ENCODE results near the gene PCDHGC4.

PCDHGC4 gene

GRCh38 chr5:141490771-141491170 lies 5.9 kb downstream of the PCDHGC4 start:
- no peak for DNase-seq

- DNase-seq = no peak
Measured at GRCh38 chr5:141491323-141492167, 6.7 kb downstream of the PCDHGC4 start.

GRCh38 chr5:141492168-141492885 lies 7.5 kb downstream of the PCDHGC4 start:
- no peak for DNase-seq

- DNase-seq = no peak
Measured at GRCh38 chr5:141493500-141494422, 8.9 kb downstream of the PCDHGC4 start.

GRCh38 chr5:141494761-141495452 lies 10.1 kb downstream of the PCDHGC4 start:
- DNase-seq = no peak

GRCh38 chr5:141495453-141495811 lies 10.6 kb downstream of the PCDHGC4 start:
- DNase-seq = no peak

GRCh38 chr5:141496038-141496437 lies 11.2 kb downstream of the PCDHGC4 start:
- no peak for DNase-seq

- no peak for DNase-seq
Measured at GRCh38 chr5:141501761-141502160, 16.9 kb downstream of the PCDHGC4 start.

- DNase-seq = no peak
Measured at GRCh38 chr5:141503681-141504080, 18.9 kb downstream of the PCDHGC4 start.

- no peak for DNase-seq
Measured at GRCh38 chr5:141504216-141504615, 19.4 kb downstream of the PCDHGC4 start.

GRCh38 chr5:141506381-141507155 lies 21.7 kb downstream of the PCDHGC4 start:
- no peak for DNase-seq

GRCh38 chr5:141507387-141508091 lies 22.7 kb downstream of the PCDHGC4 start:
- DNase-seq = no peak

GRCh38 chr5:141508440-141508797 lies 23.6 kb downstream of the PCDHGC4 start:
- no peak for DNase-seq

- peak; percentile 69 for DNase-seq
Measured at GRCh38 chr5:141508798-141509611, 24.2 kb downstream of the PCDHGC4 start.

GRCh38 chr5:141510160-141510559 lies 25.3 kb downstream of the PCDHGC4 start:
- DNase-seq = no peak

- no peak for DNase-seq
Measured at GRCh38 chr5:141510850-141511601, 26.2 kb downstream of the PCDHGC4 start.

GRCh38 chr5:141511771-141512325 lies 27.0 kb downstream of the PCDHGC4 start:
- DNase-seq = no peak

GRCh38 chr5:141512390-141512910 lies 27.6 kb downstream of the PCDHGC4 start:
- DNase-seq = peak; percentile 69

All from NCI-H82 (cell line).